ENCODE results near the gene MAP3K13.

MAP3K13 gene

DNA sequence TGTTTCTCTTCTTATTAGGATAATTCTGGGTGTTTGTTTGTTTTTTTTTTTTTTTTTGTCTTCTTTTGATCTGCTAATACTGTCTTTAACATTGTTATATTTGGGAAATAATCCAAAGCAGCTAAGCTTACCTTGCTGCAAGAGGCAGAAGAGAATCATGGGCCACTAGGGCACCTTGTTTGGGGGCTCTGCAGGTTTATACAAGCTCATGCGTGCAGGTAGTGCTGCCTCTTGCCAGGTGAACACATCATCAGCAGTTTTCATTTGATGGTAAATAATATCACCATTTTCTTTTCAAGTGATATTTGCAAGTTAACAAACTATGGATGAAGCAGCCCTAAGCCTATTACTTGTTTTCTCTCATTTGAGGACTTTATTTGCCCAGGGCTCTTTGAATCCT is 37.9 kb downstream of the MAP3K13 start:
- Histone ChIP-seq H3K4me3 (ENCODE audit: insufficient read length, low read depth) (no peak overlapping the region), H3K9me3 (ENCODE audit: insufficient read depth, low read length) (no peaks in the 10 kb centered on the region), H3K36me3 (ENCODE audit: insufficient read depth, insufficient read length, low read length) (no peaks in the 10 kb centered on the region), H3K27me3 (ENCODE audit: insufficient read depth, insufficient read length) (no peaks in the 10 kb centered on the region), H3K9ac (ENCODE audit: insufficient read length, low read depth) (no peak overlapping the region), H3K4me1 (ENCODE audit: insufficient read depth, insufficient read length) (no peaks in the 10 kb centered on the region)
- no peak for DNase-seq (ENCODE audit: low read depth, low spot score)
- no peak for TF ChIP-seq ZNF274 (IDR thresholded peaks at IDR 0.05; ENCODE audit: low read depth, low read length)
- TF ChIP-seq YY1 (IDR thresholded peaks at IDR 0.05; ENCODE audit: insufficient read depth, insufficient read length) = no peak
- TF ChIP-seq SUZ12 (IDR thresholded peaks at IDR 0.05; ENCODE audit: extremely low read depth, insufficient read depth, insufficient read length) = no peak

DNA sequence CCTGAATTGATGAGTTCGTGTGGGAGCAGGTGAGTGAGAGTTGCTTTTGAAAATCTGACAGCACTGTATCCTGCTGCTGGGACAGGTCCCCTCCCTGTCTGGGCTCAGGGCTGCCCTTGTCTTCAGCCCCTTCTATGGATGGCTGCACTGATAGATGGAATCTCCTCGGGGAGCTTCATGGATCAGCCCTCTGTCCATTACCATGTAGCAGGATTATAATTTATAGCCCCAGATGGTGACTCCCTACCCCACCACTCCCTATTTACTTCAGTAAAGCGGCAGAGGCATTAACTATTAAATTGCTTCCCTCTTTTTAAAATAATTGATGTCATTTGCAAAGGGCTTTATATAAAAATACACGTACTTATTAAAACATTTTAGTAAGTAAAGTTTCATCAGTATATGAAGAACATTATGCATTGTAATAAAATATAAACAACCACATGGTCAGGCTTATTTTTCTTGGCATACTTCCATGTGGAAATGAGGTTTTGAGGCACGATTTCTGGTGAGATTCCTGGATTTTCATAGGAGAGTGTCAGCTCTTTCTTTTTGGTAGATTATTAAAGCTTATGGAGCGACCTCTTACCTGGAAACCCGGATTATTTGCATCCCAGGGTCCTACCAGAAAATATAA is 38.5 kb downstream of the MAP3K13 start:
- Histone ChIP-seq H3K4me3 (ENCODE audit: insufficient read length, low read depth) (no peak overlapping the region), H3K27me3 (ENCODE audit: insufficient read depth, insufficient read length) (no peaks in the 10 kb centered on the region), H3K4me1 (ENCODE audit: insufficient read depth, insufficient read length) (no peaks in the 10 kb centered on the region), H3K36me3 (ENCODE audit: insufficient read depth, insufficient read length, low read length) (no peaks in the 10 kb centered on the region), H3K9ac (ENCODE audit: insufficient read length, low read depth) (no peak overlapping the region), H3K9me3 (ENCODE audit: insufficient read depth, low read length) (no peaks in the 10 kb centered on the region)
- TF ChIP-seq SUZ12 (IDR thresholded peaks at IDR 0.05; ENCODE audit: extremely low read depth, insufficient read depth, insufficient read length) (no peak), YY1 (IDR thresholded peaks at IDR 0.05; ENCODE audit: insufficient read depth, insufficient read length) (no peak), ZNF274 (IDR thresholded peaks at IDR 0.05; ENCODE audit: low read depth, low read length) (no peak)
- DNase-seq (ENCODE audit: low read depth, low spot score) = no peak

DNA sequence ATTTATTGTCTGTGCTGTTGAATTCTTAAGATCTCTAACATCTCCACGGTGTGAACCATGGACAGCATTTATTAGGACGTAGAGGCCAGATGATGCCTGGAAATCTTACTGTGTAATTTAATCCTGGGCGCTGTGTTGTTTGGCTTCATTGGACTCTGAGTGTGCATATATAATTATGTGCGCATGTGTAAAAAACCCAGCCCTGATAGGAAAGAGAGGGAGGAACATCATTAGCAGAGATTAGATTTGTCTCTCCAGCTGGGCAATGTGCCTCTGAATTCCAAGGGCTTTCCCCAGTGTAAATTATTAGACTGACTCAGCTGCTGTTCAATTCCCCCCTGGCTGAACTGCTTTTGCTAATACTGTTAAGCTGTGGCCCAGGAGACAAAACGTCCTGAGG is 39.6 kb downstream of the MAP3K13 start:
- no peak for DNase-seq (ENCODE audit: low read depth, low spot score)
- no peak for TF ChIP-seq YY1 (IDR thresholded peaks at IDR 0.05; ENCODE audit: insufficient read depth, insufficient read length)
- no peak for TF ChIP-seq ZNF274 (IDR thresholded peaks at IDR 0.05; ENCODE audit: low read depth, low read length)
- TF ChIP-seq SUZ12 (IDR thresholded peaks at IDR 0.05; ENCODE audit: extremely low read depth, insufficient read depth, insufficient read length) = no peak
- no peaks in the 10 kb centered on the region for H3K36me3 ChIP-seq (ENCODE audit: insufficient read depth, insufficient read length, low read length)
- H3K9me3 ChIP-seq (ENCODE audit: insufficient read depth, low read length) = no peaks in the 10 kb centered on the region
- H3K4me3 ChIP-seq (ENCODE audit: insufficient read length, low read depth) = no peak overlapping the region
- H3K4me1 ChIP-seq (ENCODE audit: insufficient read depth, insufficient read length) = no peaks in the 10 kb centered on the region
- no peak overlapping the region for H3K9ac ChIP-seq (ENCODE audit: insufficient read length, low read depth)
- H3K27me3 ChIP-seq (ENCODE audit: insufficient read depth, insufficient read length) = no peaks in the 10 kb centered on the region

DNA sequence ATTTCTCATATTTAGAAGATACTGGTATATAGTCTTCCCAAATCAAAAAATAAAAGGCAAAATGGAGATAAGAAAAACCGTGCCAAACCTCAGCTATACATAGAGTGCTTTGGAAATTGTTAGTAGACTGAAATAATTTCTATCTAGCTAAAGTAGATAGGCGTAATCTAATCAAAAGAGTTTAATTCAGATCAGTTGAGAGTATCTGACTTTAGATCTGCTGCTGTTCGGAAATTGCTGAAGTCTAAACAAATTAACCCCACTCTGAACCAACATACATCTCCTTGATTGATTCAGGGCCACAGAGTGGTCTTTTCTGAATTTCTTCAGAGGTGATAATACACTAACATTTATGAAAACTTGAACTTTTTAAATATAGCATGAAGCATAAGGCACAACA is 40.1 kb downstream of the MAP3K13 start:
- no peak for DNase-seq (ENCODE audit: low read depth, low spot score)
- no peak for TF ChIP-seq ZNF274 (IDR thresholded peaks at IDR 0.05; ENCODE audit: low read depth, low read length)
- no peak for TF ChIP-seq YY1 (IDR thresholded peaks at IDR 0.05; ENCODE audit: insufficient read depth, insufficient read length)
- no peak for TF ChIP-seq SUZ12 (IDR thresholded peaks at IDR 0.05; ENCODE audit: extremely low read depth, insufficient read depth, insufficient read length)
- Histone ChIP-seq H3K4me1 (ENCODE audit: insufficient read depth, insufficient read length) (no peaks in the 10 kb centered on the region), H3K36me3 (ENCODE audit: insufficient read depth, insufficient read length, low read length) (no peaks in the 10 kb centered on the region), H3K9ac (ENCODE audit: insufficient read length, low read depth) (no peak overlapping the region), H3K9me3 (ENCODE audit: insufficient read depth, low read length) (no peaks in the 10 kb centered on the region), H3K27me3 (ENCODE audit: insufficient read depth, insufficient read length) (no peaks in the 10 kb centered on the region), H3K4me3 (ENCODE audit: insufficient read length, low read depth) (no peak overlapping the region)

DNA sequence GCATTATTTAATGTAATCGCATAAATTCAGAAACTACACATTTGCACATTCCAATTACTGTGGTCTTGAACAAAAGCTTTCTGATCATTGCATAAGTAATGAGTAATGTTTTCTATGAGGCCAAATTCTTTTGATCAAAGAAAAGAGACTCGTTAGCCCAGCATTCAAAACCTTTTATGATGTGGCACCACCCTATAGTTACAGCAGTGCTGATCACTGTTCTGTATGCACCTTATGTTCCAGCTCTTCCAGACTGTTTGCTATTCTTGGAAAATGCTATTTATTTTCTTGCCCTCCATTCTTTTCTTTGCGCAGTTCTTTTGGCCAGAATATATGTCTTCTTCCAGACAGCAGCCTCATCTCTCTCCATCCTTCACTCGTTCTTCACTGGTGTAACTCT is 42.3 kb downstream of the MAP3K13 start:
- no peak overlapping the region for H3K4me3 ChIP-seq (ENCODE audit: insufficient read length, low read depth)
- no peaks in the 10 kb centered on the region for H3K27me3 ChIP-seq (ENCODE audit: insufficient read depth, insufficient read length)
- H3K9me3 ChIP-seq (ENCODE audit: insufficient read depth, low read length) = no peaks in the 10 kb centered on the region
- H3K36me3 ChIP-seq (ENCODE audit: insufficient read depth, insufficient read length, low read length) = no peaks in the 10 kb centered on the region
- H3K4me1 ChIP-seq (ENCODE audit: insufficient read depth, insufficient read length) = no peaks in the 10 kb centered on the region
- no peak for DNase-seq (ENCODE audit: low read depth, low spot score)
- no peak for TF ChIP-seq ZNF274 (IDR thresholded peaks at IDR 0.05; ENCODE audit: low read depth, low read length)
- TF ChIP-seq YY1 (IDR thresholded peaks at IDR 0.05; ENCODE audit: insufficient read depth, insufficient read length) = no peak
- no peak for TF ChIP-seq SUZ12 (IDR thresholded peaks at IDR 0.05; ENCODE audit: extremely low read depth, insufficient read depth, insufficient read length)
- no peak overlapping the region for H3K9ac ChIP-seq (ENCODE audit: insufficient read length, low read depth)

DNA sequence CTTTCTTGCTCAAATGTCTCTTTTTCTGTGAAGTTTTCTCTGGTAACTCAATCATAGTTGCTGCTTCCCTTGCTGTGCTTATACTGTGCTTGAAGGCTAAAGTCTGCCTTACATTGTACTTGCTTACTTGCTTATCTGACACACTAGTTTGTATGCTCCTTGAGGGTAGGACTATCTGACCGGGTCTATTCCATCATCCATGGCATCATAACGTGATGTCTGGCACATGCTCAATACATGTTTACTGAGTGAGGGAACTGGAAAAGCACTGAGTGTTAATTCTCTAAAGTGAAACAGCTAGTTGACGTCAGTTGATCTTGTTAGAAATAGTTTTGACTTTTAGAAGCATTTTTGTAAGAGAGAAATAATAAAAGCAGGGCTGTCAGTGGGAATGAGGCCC is 42.7 kb downstream of the MAP3K13 start:
- no peaks in the 10 kb centered on the region for H3K27me3 ChIP-seq (ENCODE audit: insufficient read depth, insufficient read length)
- H3K9ac ChIP-seq (ENCODE audit: insufficient read length, low read depth) = no peak overlapping the region
- no peak for TF ChIP-seq ZNF274 (IDR thresholded peaks at IDR 0.05; ENCODE audit: low read depth, low read length)
- H3K4me3 ChIP-seq (ENCODE audit: insufficient read length, low read depth) = no peak overlapping the region
- DNase-seq (ENCODE audit: low read depth, low spot score) = no peak
- H3K4me1 ChIP-seq (ENCODE audit: insufficient read depth, insufficient read length) = no peaks in the 10 kb centered on the region
- H3K36me3 ChIP-seq (ENCODE audit: insufficient read depth, insufficient read length, low read length) = no peaks in the 10 kb centered on the region
- no peaks in the 10 kb centered on the region for H3K9me3 ChIP-seq (ENCODE audit: insufficient read depth, low read length)

DNA sequence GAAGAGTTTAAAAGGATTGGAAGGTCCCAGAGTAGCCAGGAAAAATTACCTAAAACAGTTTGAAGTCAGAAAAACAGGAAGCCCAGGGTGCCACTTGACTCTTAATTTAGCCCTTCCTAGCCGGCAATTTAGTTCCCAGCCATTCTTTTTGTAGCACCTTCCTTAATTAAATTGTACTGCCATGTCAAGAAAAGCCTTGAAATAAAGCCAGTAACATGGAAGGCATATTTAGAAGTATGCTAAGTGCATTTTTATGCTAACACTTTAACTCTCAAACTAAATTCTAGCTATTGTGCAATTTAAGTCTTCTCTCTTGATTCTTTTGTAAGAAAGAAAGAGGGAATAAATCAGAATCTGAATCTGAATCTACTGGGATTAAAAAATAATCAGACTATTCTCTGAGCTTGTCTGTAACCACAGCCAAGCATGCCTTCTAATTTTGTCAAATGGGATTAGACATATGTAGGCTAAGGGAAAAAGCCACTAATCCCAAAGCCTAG is 43.2 kb downstream of the MAP3K13 start:
- Histone ChIP-seq H3K4me3 (ENCODE audit: insufficient read length, low read depth) (no peak overlapping the region), H3K4me1 (ENCODE audit: insufficient read depth, insufficient read length) (peaks cover under 1% of the 10 kb centered on the region), H3K27me3 (ENCODE audit: insufficient read depth, insufficient read length) (no peaks in the 10 kb centered on the region), H3K9me3 (ENCODE audit: insufficient read depth, low read length) (no peaks in the 10 kb centered on the region), H3K36me3 (ENCODE audit: insufficient read depth, insufficient read length, low read length) (no peaks in the 10 kb centered on the region), H3K9ac (ENCODE audit: insufficient read length, low read depth) (no peak overlapping the region)
- DNase-seq (ENCODE audit: low read depth, low spot score) = no peak
- TF ChIP-seq ZNF274 (IDR thresholded peaks at IDR 0.05; ENCODE audit: low read depth, low read length) (no peak), SUZ12 (IDR thresholded peaks at IDR 0.05; ENCODE audit: extremely low read depth, insufficient read depth, insufficient read length) (no peak), YY1 (IDR thresholded peaks at IDR 0.05; ENCODE audit: insufficient read depth, insufficient read length) (no peak)
